GM03348 (cell line): Measurements from ENCODE around the gene DDT.
"Not testable (repeated sequence)": the region's sequence is repeated elsewhere in the genome, so short reads cannot be mapped to it uniquely, and the experiment has no call there.

Experiments
- DNase-seq: peaks from one replicate; pipeline ENCODE4 v3.0.0; 2012; ENCODE audit warnings: low spot score

The DDT gene

DNA sequence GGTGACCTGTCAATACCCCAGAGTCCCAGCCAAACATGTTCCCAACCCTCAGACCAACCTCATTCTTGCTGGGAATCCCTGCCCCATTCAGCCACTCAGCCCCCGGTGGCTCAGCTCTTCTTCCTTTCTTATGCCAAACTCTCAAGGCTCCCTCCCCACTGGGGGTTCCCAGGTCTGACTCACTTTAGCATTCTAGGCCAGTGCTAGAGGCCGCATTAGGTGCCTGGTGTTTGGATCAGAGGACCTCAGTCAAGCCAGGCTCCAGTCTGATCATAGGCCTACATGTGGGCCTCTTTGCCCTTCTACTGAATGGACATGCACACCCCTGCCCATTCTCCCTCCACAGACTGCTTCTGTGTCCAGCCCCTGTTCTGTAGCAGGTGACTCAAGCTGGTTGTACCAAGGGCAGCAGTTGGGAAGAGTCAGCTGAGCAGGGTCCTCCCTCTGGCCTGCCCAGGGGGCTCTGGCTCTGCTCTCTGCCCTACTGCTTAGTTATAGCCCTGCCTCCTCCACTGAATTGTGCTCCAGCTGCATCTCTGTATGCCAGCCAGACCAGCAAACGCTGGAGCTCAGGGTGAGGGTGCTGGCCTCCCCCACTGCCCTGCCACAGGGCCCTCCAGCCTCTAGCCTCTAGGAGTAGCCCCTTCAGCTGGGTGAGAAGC lies 15.5 kb upstream of the DDT start:
- DNase-seq: not testable (repeated sequence)

DNA sequence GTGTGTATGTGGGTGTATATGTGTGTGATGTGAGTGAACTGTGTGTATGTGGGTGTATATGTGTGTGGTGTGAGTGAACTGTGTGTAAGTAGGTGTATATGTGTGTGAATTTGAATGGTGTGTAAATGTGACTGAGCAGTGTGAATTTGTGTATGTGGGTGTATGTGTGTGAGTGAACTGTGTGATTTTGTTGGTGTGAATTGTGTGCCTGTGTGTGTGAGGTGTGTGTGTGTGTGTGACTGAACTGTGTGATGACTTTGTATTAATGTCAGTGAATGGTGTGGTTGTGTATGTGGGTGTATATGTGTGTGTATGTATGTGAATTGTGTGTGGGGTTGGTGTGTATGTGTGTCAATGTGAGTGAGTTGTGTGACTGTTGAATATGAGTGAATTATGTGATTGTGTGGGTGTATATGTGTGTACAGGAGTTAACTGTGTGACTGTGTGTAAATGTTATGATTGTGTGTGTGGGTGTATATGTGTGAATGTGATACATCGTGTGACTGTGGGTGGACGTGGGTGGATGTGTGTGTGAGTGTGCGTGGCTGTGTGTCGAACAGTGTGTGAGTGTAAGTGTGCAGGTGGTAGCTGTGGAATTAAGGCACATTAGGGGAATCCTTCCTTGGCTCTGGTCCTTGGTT lies 12.4 kb upstream of the DDT start:
- DNase-seq: not testable (repeated sequence)

DNA sequence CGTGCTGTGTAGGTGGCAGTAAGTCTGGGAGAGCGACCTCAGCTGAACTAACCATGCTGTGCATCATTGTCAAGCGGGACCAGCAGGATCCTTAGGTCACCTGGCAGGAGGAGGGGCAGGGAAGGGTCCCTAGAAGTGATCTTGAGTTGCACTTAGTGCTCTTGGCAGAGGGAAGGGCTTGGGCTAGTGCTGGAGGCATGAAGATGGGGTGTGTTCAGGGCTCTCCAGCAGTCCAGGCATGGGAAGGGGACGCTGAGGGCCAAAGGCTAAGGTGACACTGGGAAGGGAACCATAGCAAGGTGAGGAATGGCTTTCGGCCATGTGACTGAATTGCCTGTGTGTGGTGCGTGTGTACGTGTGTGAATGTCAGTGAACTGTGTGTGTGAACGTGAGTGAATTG lies 11.8 kb upstream of the DDT start:
- DNase-seq: not testable (repeated sequence)

DNA sequence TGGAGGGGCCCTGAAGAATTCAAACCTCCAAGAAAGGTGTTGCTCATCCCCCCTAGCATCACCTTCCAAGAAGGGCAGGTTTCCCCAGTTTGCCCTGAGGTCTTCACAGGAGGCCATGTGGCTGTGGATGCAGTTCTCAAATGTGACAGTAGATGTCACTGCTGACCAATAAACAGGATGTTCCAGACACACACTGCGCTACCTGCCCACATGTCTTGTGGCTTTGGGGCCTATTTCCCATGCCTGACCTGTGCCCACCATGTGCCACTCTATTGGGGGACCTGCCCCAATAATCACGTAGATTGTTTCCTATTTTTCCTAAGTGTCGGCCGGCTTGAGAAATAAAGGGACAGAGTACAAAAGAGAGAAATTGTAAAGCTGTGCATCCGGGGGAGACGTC lies 10.2 kb upstream of the DDT start:
- peak; percentile 52 for DNase-seq

DNA sequence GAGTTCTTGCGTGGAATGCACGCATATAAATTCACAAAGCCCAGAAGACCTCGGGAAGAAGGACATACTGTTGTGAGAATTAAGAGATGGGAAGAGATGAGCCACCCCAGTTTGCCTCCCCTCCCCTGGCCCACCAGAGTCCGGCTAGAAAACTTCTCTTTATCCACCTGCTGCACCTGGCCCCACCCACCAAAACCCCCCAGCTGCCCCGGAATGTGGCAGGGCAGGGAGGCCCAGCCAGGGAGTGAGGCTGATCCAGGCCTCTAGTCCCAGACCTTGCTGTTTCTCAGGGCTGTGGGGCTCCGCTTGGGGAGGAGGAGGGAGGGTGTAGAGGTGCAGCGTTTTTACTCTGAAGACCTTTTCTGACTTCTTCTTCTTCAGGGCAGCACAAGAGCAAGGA lies 6.3 kb upstream of the DDT start:
- not testable (repeated sequence) for DNase-seq

DNA sequence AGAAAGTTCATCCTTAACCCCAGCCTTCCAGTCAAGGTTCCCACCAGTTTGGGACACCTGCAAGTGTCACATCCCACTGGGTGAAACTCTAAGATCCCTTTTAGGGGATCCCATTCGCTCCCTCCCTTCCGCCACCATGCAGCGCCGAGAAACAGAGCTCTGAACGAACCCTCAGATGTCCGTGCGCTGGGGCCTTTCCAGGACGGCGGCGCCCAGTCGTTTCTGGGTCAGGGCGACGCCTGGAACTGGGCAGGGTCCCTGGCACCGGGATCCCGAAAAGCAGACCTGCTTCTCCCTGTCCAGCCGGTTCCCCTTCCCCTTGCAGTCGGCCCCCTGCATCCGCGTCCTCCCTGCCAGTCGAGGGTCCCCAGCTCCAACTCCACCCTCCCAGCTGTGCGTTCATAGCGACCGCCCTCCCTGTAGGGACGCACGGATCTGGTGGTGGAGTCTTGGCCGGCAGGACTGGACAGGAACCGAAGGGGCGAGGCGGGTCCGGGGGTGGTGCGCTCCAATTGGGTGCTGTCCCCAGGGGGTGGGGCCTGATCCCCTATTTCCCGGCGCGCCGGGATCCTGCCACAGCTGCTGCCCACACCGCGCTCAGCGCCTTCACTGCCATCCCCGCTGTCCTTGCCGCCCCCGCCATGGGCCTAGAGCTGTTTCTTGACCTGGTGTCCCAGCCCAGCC lies 5.5 kb upstream of the DDT start, which contains the start of gene GSTT2:
TSS of gene GSTT2 (plus strand) at position 578 of the 684 bp plus-strand sequence.
- DNase-seq: not testable (repeated sequence)

DNA sequence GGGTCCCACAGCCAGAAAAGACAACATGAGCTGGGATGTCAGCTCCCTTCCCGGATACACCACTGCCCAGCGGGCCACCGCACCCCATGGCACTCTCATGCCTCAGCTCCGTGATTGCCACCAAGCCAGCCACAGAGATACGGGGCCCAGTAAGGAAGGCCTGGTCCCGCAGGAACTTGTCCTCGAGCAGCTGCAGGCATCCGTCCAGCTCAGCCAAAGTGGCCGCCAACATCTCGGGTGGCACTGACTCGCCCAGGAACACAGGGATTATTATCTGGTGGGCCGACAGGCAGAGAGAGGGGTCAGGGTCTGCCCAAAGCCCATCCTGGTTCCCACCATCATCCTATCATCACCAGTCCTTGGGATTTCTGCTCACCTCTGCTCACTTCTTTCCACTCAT lies 3.1 kb upstream of the DDT start:
- not testable (repeated sequence) for DNase-seq

DNA sequence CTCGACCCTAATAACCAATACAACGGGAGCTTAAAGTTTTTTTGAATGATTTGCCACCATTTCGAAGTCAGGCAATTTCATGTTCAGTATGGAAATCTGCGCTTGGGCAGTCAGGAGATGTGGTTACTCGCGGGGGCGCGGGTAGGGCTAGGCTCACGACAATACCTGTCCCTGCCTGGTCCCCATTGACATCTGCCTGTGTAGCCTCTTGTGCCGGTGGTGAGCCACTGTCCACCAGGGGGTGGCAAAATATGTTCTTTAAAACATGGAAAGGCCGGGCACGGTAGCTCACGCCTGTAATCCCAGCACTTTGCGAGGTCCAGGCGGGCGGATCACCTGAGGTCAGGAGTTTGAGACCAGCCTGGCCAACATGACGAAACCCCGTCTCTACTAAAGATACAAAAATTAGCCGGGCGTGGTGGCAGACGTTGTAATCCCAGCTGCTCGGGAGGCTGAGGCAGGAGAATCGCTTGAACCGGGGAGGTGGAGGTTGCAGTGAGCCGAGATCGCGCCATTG lies 653 bp upstream of the DDT start:
- not testable (repeated sequence) for DNase-seq

DNA sequence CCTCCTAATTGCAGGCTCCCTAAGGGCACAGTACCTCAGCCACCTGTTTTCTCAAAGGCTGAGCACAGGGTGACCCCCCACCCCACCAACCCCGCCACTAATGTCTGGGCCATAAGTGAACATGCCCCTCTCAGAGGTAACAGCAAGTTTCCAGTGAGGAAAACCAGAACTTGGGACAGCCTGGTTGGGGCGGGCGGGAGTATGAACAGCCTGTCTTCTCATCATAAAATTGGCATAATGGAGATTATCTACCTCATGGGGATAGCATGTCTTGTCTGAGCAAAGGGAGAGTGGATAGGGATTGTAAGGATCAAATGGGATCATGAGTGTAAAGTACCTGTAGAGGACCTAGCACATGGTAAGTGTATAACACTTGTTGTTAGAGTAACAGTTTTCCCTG lies 2.3 kb downstream of the DDT start:
- not testable (repeated sequence) for DNase-seq

DNA sequence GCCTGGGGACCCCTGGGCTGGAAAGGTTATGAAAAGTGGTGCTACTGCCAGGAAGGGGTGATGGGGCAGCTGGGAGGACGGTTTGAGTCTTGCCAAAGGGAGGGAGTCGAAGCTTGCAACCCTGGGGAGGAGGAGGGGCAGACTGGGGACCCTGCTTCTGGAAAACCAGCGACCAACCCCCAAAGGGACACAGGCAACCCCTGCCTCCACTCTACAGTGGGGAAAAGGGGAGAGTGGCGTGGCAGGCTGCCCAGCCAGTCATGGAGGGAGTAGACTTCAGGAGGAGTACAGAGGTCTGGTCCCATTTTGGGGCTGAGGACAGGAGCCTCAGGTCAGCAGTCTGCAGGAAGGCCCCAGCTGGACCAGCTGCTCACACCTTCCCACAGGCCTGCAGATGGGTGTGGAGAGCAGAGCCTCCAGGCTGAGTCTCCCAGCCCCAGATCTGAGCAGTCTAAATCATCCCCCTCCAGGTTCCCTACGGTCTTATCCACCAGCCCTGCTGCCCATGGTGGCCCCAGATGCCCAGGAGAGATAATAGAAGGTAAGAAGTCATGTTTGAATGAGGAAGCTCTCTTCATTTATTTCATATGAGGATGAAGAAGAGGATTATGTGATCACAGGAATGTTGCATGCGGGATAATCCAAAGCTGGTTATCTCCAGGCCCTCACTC lies 3.3 kb downstream of the DDT start:
- no peak for DNase-seq

DNA sequence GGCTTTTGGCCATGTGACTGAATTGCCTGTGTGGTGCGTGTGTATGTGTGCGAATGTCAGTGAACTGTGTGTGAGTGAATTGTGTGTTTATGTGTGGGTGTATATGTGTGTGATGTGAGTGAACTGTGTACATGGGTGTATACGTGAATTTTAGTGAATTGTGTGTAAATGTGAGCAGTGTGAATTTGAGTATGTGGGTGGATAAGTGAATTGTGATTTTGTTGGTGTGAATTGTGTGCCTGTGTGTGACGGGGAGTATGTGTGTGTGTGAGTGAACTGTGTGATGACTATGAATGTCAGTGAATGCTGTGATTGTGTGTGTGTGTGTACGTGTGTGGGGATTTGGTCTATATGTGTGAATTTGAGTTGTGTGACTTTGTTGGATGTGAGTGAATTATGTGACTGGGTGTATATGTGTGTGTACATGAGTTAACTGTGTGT lies 4.0 kb downstream of the DDT start:
- no peak for DNase-seq

DNA sequence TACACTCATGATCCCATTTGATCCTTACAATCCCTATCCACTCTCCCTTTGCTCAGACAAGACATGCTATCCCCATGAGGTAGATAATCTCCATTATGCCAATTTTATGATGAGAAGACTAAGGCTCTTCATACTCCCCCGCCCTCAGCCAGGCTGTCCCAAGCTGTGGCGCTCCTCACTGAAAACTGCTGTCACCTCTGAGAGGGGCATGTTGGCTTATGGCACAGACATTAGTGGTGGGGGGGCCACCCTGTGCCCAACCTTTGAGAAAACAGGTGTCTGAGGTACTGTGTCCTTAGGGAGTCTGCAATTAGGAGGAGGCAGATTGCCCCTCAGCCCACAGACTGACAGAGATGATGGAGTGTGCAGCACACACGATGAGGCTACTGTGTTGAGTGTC lies 5.2 kb downstream of the DDT start:
- no peak for DNase-seq

DNA sequence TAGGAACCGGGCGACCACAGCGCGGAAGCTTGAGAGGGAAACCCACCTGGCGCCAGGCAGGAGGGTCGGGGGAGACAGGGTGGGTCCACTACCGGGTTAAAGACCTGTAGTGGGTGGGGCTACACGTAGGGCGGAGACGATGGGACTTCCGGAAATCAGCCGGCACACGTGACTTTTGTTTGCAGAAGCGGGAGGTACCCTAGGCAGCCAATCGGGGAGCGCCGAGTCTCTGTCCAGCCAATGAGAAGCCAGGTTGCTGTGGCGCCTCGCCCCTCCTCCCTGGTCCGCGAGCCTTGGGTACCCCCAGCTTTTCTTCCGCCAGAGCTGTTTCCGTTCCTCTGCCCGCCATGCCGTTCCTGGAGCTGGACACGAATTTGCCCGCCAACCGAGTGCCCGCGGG lies 7.7 kb downstream of the DDT start, which contains the start of gene DDTL:
TSS of gene DDTL (plus strand) at position 321 of the 400 bp plus-strand sequence. CDS start at position 348, 27 bp downstream.
- DNase-seq: not testable (repeated sequence)

DNA sequence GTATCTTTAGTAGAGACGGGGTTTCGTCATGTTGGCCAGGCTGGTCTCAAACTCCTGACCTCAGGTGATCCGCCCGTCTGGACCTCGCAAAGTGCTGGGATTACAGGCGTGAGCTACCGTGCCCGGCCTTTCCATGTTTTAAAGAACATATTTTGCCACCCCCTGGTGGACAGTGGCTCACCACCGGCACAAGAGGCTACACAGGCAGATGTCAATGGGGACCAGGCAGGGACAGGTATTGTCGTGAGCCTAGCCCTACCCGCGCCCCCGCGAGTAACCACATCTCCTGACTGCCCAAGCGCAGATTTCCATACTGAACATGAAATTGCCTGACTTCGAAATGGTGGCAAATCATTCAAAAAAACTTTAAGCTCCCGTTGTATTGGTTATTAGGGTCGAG lies 8.1 kb downstream of the DDT start:
- DNase-seq: not testable (repeated sequence)

DNA sequence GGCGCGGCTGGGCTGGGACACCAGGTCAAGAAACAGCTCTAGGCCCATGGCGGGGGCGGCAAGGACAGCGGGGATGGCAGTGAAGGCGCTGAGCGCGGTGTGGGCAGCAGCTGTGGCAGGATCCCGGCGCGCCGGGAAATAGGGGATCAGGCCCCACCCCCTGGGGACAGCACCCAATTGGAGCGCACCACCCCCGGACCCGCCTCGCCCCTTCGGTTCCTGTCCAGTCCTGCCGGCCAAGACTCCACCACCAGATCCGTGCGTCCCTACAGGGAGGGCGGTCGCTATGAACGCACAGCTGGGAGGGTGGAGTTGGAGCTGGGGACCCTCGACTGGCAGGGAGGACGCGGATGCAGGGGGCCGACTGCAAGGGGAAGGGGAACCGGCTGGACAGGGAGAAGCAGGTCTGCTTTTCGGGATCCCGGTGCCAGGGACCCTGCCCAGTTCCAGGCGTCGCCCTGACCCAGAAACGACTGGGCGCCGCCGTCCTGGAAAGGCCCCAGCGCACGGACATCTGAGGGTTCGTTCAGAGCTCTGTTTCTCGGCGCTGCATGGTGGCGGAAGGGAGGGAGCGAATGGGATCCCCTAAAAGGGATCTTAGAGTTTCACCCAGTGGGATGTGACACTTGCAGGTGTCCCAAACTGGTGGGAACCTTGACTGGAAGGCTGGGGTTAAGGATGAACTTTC lies 13.0 kb downstream of the DDT start, which contains the start of gene GSTT2B:
TSS of gene GSTT2B (minus strand) at position 112 of the 688 bp plus-strand sequence. CDS start at position 48, 64 bp downstream.
- DNase-seq: not testable (repeated sequence)

DNA sequence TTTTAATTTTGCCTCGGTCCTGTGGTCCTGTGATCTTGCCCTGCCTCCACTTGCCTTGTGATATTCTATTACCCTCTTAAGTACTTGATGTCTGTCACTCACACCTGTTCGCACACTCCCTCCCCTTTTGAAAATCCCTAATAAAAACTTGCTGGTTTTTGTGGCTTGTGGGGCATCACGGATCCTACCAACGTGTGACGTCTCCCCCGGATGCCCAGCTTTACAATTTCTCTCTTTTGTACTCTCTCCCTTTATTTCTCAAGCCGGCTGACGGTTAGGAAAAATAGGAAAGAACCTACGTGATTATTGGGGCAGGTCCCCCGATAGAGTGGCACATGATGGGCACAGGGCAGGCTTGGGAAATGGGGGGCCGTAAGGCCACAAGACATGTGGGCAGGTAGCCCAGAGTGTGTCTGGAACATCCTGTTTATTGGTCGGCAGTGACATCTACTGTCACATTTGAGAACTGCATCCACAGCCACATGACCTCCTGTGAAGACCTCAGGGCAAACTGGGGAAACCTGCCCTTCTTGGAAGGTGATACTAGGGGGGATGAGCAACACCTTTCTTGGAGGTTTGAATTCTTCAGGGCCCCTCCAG lies 17.8 kb downstream of the DDT start:
- DNase-seq: peak; percentile 67

DNA sequence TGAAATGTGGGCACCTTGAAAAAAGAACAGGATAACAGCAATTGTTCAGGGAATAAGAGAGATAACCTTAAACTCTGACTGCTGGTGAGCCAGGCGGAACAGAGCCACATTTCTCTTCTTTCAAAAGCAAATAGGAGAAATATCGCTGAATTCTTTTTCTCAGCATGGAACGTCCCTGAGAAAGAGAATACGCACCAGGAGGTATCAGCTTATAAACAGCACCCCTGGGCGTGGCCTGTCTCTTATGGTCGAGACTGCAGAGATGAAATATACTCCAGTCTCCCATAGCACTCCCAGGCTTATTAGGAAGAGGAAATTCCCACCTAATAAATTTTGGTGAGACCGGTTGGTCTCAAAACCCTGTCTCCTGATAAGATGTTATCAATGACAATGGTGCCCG lies 18.4 kb downstream of the DDT start:
- DNase-seq: not testable (repeated sequence)

DNA sequence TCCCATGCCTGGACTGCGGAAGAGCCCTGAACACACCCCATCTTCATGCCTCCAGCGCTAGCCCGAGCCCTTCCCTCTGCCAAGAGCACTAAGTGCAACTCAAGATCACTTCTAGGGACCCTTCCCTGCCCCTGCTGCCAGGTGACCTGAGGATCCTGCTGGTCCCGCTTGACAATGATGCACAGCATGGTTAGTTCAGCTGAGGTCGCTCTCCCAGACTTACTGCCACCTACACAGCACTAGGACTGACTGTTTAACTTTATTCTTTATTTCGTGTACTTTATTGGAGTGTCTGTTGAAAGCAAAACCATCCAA lies 19.3 kb downstream of the DDT start:
- not testable (repeated sequence) for DNase-seq

DNA sequence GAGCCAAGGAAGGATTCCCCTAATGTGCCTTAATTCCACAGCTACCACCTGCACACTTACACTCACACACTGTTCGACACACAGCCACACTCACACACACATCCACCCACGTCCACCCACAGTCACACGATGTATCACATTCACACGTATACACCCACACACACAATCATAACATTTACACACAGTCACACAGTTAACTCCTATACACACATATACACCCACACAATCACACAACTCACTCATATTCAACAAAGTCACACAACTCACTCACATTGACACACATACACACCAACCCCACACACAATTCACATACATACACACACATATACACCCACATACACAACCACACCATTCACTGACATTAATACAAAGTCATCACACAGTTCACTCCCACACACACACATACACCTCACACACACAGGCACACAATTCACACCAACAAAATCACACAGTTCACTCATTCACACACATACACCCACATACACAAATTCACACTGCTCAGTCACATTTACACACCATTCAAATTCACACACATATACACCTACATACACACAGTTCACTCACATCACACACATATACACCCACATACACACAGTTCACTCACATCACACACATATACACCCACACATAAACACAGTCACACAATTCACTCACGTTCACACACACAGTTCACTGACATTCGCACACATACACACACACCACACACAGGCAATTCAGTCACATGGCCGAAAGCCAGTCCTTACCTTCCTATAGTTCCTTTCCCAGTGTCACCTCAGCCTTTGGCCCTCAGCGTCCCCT lies 19.8 kb downstream of the DDT start:
- not testable (repeated sequence) for DNase-seq

DNA sequence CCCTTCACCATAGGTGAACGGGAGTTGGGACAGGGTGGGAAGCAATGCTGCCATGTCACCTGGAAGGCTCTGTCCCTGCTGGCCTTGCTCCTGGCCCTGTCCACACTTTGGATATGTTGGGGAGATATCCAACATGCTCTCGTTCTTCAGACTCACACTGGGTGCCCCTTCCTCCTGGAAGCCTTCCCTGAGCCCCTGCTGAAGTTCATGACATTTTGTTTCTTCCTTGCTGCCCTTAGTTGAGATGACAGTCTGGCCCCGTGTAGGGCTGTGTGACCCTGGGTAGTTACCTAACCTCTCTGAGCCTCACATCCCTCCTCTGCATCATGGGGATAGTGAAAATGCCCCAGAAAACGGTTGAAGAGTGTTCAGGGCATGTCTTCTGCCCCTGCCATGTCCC lies 20.8 kb downstream of the DDT start:
- not testable (repeated sequence) for DNase-seq
